Brain microvascular endothelial cell (primary cell): ENCODE results near the gene COQ10B.

Source experiments
- DNase-seq: peaks from one replicate; pipeline ENCODE4 v3.0.0-alpha.2; 2020
- H3K27ac ChIP-seq: fragments of 250-450 bp; sonication (Bioruptor Pico); 2 replicates; pipeline ENCODE4 v1.5.1; 2020; ENCODE audit warnings: mild to moderate bottlenecking, moderate library complexity
- H3K27me3 ChIP-seq: fragments of 250-450 bp; sonication (Bioruptor Pico); replicated peaks from 2 replicates; pipeline ENCODE4 v1.5.1; 2020; ENCODE audit warnings: mild to moderate bottlenecking
- H3K36me3 ChIP-seq: fragments of 250-450 bp; sonication (Bioruptor Pico); replicated peaks from 2 replicates; pipeline ENCODE4 v1.5.1; 2020; ENCODE audit warnings: mild to moderate bottlenecking
- H3K4me3 ChIP-seq: 2 replicates; pipeline ENCODE4 v1.5.1; 2011; ENCODE audit warnings: low read depth, mild to moderate bottlenecking, control low read depth, low read length, moderate library complexity
- in situ Hi-C: cut with HindIII; loops from 2 replicates; pipeline ENCODE4 v1.10.0; 2017; ENCODE audit warnings: low sequenced_read_pairs, low pct_ligation_motif_present
- TF ChIP-seq, protein P1 (sequence below): IDR thresholded peaks from 2 replicates; pipeline ENCODE4 v1.5.1; 2011; ENCODE audit warnings: low read depth, mild to moderate bottlenecking, moderate library complexity, low read length, control low read depth, inconsistent platforms; ENCODE audit errors: missing control alignments

COQ10B gene

DNA sequence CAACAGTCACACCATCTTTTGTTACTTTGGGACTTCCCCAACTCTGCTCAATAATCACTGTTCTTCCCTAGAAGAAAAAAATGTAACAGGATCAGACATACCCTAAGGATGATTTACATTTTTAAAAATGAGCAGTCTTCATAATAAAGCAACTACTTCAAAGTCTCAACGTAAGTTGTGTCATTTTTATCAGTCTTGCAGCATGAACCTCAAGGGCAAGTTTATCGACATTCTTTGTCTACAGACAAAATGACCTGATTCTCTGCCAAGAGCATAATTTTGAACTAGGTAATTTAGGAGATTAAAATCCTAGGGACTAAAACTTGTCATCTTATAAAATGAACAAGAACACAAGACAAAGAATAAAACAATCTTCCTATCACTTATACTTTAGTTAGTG is 44.0 kb downstream of the COQ10B start:
- Histone ChIP-seq H3K4me3 (peak overlapping the region; percentile 96), H3K36me3 (peaks cover 46% of the 10 kb centered on the region), H3K27me3 (no peaks in the 10 kb centered on the region), H3K27ac (no peak overlapping the region)
- no peak for DNase-seq
- in situ Hi-C loops: no loop called here
- TF ChIP-seq, protein P1, sequence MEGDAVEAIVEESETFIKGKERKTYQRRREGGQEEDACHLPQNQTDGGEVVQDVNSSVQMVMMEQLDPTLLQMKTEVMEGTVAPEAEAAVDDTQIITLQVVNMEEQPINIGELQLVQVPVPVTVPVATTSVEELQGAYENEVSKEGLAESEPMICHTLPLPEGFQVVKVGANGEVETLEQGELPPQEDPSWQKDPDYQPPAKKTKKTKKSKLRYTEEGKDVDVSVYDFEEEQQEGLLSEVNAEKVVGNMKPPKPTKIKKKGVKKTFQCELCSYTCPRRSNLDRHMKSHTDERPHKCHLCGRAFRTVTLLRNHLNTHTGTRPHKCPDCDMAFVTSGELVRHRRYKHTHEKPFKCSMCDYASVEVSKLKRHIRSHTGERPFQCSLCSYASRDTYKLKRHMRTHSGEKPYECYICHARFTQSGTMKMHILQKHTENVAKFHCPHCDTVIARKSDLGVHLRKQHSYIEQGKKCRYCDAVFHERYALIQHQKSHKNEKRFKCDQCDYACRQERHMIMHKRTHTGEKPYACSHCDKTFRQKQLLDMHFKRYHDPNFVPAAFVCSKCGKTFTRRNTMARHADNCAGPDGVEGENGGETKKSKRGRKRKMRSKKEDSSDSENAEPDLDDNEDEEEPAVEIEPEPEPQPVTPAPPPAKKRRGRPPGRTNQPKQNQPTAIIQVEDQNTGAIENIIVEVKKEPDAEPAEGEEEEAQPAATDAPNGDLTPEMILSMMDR: no peak

DNA sequence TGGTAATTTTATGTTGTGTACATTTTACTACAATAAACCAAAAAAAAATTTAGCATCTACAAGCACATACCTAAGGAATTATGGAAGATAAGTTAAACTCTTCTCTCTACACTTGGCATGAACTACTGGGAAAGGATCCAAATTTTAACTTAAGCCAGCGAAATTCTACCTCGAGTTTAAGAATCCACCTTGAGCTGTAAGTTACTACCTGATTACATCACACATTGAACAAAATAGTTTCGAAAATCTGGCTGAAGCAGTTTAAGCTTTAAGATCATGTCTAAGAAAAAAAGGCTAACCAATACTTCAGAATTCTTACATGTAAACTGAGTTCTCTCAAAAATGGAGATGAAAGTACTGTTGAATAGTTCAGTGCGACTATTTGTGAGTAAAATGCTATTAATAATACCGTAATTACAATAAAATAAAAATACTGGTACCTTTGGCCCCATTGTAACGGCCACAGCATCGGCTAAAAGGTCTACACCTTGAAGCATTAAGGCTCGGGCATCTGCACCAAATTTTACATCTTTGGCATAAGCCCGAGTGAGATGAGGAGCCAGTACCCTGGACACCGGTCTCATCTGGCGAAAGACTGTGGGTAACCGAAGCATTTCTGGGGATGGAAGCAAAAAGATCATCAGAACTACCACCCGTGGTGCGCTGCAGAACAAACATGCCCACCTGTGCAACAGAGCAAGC is 45.0 kb downstream of the COQ10B start:
- DNase-seq: no peak
- TF ChIP-seq, protein P1: no peak
- Histone ChIP-seq H3K27me3 (no peaks in the 10 kb centered on the region), H3K4me3 (peak overlapping the region; percentile 96), H3K36me3 (peaks cover 38% of the 10 kb centered on the region), H3K27ac (peak overlapping the region; percentile 73)
- in situ Hi-C loops: no loop called here

DNA sequence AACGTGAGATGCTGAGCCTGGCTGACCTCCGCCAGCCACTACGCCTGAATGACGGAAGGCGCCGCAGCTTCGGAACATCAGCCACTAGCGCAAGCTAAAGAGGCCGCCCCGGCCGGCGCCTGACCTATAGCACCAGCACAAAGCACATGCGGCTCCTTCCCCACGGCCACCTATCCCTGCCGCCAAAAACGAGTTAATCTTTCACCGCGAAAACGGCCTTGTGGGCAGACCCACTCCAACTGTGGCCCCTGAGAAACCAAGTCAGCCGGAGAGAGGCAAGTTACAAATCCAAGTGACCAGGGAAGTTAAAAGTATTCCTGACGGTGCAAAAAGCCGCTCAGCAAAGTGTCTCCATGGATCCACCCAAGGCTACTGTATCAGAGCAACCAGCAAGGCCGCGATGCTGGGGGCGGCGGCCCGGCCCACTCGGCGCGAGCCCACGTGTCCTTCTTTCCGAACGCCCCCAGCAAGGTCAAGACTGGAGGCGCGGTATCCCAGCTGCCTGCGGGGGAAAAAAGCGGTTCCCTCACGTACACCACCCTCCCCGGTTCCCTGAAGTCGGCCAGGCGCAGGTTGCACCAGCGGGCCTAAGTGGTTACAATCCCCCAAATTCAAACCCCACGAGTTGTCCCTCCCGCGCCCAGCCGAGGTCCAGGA is 45.7 kb downstream of the COQ10B start:
- DNase-seq: peak; percentile 46
- in situ Hi-C loops: no loop called here

DNA sequence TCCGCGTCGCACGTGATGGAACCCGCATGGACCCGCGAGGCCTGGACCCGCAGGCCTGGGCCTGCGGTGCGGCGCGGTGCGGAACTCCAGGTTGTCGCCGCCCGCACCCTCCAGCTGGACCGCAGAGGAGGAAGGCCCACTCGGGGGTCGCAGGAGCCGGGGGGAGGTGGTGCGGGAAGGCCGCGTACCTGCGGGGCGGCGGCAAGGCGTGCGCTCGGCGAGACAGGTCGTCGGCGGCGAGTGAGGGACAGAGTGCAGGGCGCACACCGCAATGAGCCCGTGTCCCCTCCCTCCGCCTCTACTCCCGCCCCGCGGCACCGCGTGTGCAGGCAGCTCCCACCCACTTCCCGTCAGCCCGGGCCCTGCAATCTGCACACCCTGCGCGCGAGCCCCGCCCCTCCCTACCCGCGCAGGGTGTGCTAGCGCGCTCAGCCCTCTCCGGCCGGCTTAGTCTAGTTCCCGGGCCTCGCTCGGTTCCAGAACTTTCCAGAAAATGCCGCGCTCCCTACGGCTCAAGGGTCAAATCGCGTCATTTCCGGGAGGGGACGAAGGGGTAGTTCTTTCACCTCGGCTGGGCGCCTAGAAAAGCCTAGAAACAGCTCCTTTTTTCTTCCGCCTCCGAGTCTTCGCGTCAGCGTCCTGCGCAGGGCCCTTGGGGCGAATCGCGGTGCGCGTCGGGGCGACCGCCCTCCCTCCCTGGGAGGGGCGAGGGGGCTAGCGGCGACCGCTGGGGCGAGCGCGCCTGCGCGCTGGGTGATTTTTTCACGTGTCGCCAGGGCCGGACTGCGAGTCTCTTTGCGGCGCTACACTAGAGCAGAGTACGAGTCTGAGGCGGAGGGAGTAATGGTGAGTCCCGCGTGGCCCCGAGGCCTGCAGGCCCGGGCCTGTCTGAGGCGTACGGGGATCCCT is 46.5 kb downstream of the COQ10B start, which contains the start of the genes HSPD1 and HSPE1:
Gene HSPD1 (minus strand): TSS at position 247 of the 909 bp plus-strand sequence. CDS start 992 bp downstream, outside the sequence.
Gene HSPE1 (plus strand): TSS at position 786 of the 909 bp plus-strand sequence. CDS start 58 bp downstream, at position 844.
- Histone ChIP-seq H3K27ac (peak within 1 kb of the TSS; percentile 73), H3K4me3 (peak within 1 kb of the TSS; percentile 96), H3K36me3 (peaks cover 32% of the 10 kb centered on the region), H3K27me3 (no peaks in the 10 kb centered on the region)
- in situ Hi-C loops: no loop called here
- DNase-seq: peak; percentile 99
- TF ChIP-seq, protein P1: no peak

More for the DNA sequence above, 45.7 kb downstream of the COQ10B start:
- TF ChIP-seq, protein P1: no peak
- Histone ChIP-seq H3K27ac (peak overlapping the region; percentile 73), H3K27me3 (no peaks in the 10 kb centered on the region), H3K4me3 (peak overlapping the region; percentile 96), H3K36me3 (peaks cover 36% of the 10 kb centered on the region)

DNA sequence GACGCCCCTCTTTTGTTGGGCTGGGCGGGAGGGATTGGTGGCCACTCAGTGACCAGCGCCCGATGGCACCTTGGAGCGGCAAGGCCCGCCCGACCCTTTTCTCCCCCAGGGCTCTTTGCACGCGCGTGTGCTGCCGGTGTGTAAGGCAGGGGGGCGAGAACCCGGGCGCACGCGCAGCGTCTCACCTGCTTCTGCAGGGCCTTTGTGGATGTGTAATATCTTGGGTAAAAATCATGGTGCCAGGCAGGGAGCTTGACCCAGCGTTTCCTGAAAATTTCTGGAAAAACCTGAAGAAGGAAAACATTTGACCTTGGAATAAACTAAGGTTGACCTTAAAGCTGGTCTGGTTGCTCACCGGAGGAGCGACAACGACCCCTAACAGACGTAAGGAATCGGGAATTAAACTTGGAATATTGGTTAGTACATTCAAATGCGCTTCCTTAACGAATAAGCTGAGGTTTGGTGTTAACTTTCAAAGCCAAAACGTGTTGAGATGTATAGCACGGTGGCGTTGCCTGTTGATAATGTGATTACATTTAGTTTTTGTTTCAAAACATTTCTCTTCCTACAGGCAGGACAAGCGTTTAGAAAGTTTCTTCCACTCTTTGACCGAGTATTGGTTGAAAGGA is 47.3 kb downstream of the COQ10B start:
- peak overlapping the region; percentile 96 for H3K4me3 ChIP-seq
- TF ChIP-seq, protein P1: no peak
- in situ Hi-C loops: no loop called here
- H3K27me3 ChIP-seq: no peaks in the 10 kb centered on the region
- DNase-seq: peak; percentile 1
- H3K36me3 ChIP-seq: peaks cover 32% of the 10 kb centered on the region
- peak overlapping the region; percentile 73 for H3K27ac ChIP-seq
